Measurements from ENCODE around the gene SIAH2.

GRCh38 chr3:150754896-150755295 lies 8.1 kb downstream of the SIAH2 start:
- TF ChIP-seq CTCF (IDR thresholded peaks at IDR 0.05), result no peak
- TF ChIP-seq, protein P1, sequence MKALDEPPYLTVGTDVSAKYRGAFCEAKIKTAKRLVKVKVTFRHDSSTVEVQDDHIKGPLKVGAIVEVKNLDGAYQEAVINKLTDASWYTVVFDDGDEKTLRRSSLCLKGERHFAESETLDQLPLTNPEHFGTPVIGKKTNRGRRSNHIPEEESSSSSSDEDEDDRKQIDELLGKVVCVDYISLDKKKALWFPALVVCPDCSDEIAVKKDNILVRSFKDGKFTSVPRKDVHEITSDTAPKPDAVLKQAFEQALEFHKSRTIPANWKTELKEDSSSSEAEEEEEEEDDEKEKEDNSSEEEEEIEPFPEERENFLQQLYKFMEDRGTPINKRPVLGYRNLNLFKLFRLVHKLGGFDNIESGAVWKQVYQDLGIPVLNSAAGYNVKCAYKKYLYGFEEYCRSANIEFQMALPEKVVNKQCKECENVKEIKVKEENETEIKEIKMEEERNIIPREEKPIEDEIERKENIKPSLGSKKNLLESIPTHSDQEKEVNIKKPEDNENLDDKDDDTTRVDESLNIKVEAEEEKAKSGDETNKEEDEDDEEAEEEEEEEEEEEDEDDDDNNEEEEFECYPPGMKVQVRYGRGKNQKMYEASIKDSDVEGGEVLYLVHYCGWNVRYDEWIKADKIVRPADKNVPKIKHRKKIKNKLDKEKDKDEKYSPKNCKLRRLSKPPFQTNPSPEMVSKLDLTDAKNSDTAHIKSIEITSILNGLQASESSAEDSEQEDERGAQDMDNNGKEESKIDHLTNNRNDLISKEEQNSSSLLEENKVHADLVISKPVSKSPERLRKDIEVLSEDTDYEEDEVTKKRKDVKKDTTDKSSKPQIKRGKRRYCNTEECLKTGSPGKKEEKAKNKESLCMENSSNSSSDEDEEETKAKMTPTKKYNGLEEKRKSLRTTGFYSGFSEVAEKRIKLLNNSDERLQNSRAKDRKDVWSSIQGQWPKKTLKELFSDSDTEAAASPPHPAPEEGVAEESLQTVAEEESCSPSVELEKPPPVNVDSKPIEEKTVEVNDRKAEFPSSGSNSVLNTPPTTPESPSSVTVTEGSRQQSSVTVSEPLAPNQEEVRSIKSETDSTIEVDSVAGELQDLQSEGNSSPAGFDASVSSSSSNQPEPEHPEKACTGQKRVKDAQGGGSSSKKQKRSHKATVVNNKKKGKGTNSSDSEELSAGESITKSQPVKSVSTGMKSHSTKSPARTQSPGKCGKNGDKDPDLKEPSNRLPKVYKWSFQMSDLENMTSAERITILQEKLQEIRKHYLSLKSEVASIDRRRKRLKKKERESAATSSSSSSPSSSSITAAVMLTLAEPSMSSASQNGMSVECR (CRISPR knock-in tag; IDR thresholded peaks at IDR 0.05; ENCODE audit: borderline replicate concordance), result no peak
- TF ChIP-seq, protein P2, sequence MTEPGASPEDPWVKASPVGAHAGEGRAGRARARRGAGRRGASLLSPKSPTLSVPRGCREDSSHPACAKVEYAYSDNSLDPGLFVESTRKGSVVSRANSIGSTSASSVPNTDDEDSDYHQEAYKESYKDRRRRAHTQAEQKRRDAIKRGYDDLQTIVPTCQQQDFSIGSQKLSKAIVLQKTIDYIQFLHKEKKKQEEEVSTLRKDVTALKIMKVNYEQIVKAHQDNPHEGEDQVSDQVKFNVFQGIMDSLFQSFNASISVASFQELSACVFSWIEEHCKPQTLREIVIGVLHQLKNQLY (CRISPR knock-in tag; IDR thresholded peaks at IDR 0.05), result no peak
- no peak for TF ChIP-seq ZNF232 (CRISPR knock-in tag; IDR thresholded peaks at IDR 0.05)
- no peak for TF ChIP-seq MYBL2 (CRISPR knock-in tag; IDR thresholded peaks at IDR 0.05)
- TF ChIP-seq NFYB (CRISPR knock-in tag; conservative IDR thresholded peaks at IDR 0.05; ENCODE audit: low read depth), result no peak
- TF ChIP-seq NR2C2 (CRISPR knock-in tag; IDR thresholded peaks at IDR 0.05), result no peak
- no peak for TF ChIP-seq E2F1 (CRISPR knock-in tag; IDR thresholded peaks at IDR 0.05)
- no peak for TF ChIP-seq SP1 (CRISPR knock-in tag; conservative IDR thresholded peaks at IDR 0.05)
- no peak for TF ChIP-seq ESRRA (CRISPR knock-in tag; IDR thresholded peaks at IDR 0.05; ENCODE audit: borderline replicate concordance)

Data from WTC11 (cell line).